K562 (cell line): ENCODE measurements around the gene TMED8. TPM values are rescaled to one million over a fixed set of nuclear protein-coding genes. Genes with fewer than 3 reads are reported as not detected.

ENCODE experiments used
- BACH1 ChIP-seq: fragments of 200-800 bp; sonication (Bioruptor generic); IDR thresholded peaks from 2 replicates; pipeline ENCODE4 v1.6.1; 2016; ENCODE audit warnings: missing genetic modification characterization, missing compliant biosample characterization
- IFI16 ChIP-seq: fragments of 250-450 bp; sonication (Bioruptor Pico); IDR thresholded peaks from 2 replicates; pipeline ENCODE4 v2.1.2; 2022; ENCODE audit warnings: mild to moderate bottlenecking, inconsistent platforms
- NCOA4 ChIP-seq: fragments of 450-650 bp; IDR thresholded peaks from 2 replicates; pipeline ENCODE4 v1.6.1; 2018; ENCODE audit warnings: mild to moderate bottlenecking; ENCODE audit not compliant: partially characterized antibody
- NFIC ChIP-seq: fragments of 450-650 bp; IDR thresholded peaks from 2 replicates; pipeline ENCODE4 v1.6.1; 2017; ENCODE audit warnings: mild to moderate bottlenecking, inconsistent platforms
- NR1H2 ChIP-seq: sonication (generic); formaldehyde crosslinking; IDR thresholded peaks from 2 replicates; pipeline ENCODE4 v1.4.0; 2020; ENCODE audit warnings: mild to moderate bottlenecking, missing genetic modification reagents
- NR2F6 ChIP-seq: fragments of 450-650 bp; formaldehyde crosslinking; IDR thresholded peaks from 2 replicates; pipeline ENCODE4 v1.4.0; 2020; ENCODE audit warnings: mild to moderate bottlenecking
- OTX1 ChIP-seq: fragments of 450-650 bp; formaldehyde crosslinking; IDR thresholded peaks from 2 replicates; pipeline ENCODE4 v1.4.0; 2022; ENCODE audit warnings: mild to moderate bottlenecking
- RBFOX2 ChIP-seq: fragments of 200-400 bp; formaldehyde crosslinking; IDR thresholded peaks from 2 replicates; pipeline ENCODE4 v1.6.1; 2017; ENCODE audit warnings: low read depth, mild to moderate bottlenecking, low read length, moderate library complexity
- SREBF1 ChIP-seq: fragments of 150-350 bp; IDR thresholded peaks from 2 replicates; pipeline ENCODE4 v1.6.1; 2014; ENCODE audit warnings: antibody characterized with exemption, low read depth, low read length, borderline replicate concordance
- SRSF3 ChIP-seq: fragments of 200-400 bp; formaldehyde crosslinking; IDR thresholded peaks from 2 replicates; pipeline ENCODE4 v1.6.1; 2016; ENCODE audit warnings: mild to moderate bottlenecking, low read length, moderate library complexity; ENCODE audit not compliant: insufficient read depth
- STAG1 ChIP-seq: sonication (generic); formaldehyde crosslinking; IDR thresholded peaks from 2 replicates; pipeline ENCODE4 v1.5.0; 2020; ENCODE audit warnings: missing genetic modification reagents, borderline replicate concordance
- WHSC1 ChIP-seq: IDR thresholded peaks from one replicate; pipeline ENCODE4 v1.6.1; 2012; ENCODE audit warnings: low read length, control low read depth, inconsistent platforms
- polyA plus RNA-seq, 8 experiments: library from polyadenylated mRNA; depleted of rRNA in 4 of 8; stranded (reverse) in 5 of 8; unstranded in 3 of 8; fragments of >200 nt; fragmentation: Nextera tagmentation in 2 of 8; fragmentation: Illumina TruSeq in 1 of 8; extraction: Ambion mirVana in 2 of 8; extraction: Trizol in 1 of 8; gene quantifications; 2 replicates each; pipeline versions ENCODE4 v1.2.1 to v1.2.3, GENCODE V29; 2011 to 2014; ENCODE audit warnings: inconsistent platforms in 1 of 8, missing spikeins in 1 of 8
- total RNA-seq, 7 experiments: library from RNA; depleted of rRNA in 6 of 7; stranded (reverse); fragments of >200 nt in 6 of 7; fragmentation: Illumina TruSeq in 2 of 7; extraction: Trizol in 2 of 7; gene quantifications; 2 replicates each; pipeline versions ENCODE4 v1.2.1 to v1.2.3, GENCODE V29; 2011 to 2021; ENCODE audit warnings: low replicate concordance in 1 of 7
- TF ChIP-seq, protein P1 (sequence below), 2 experiments: fragments of 450-650 bp; IDR thresholded peaks; 2 replicates each; pipeline ENCODE4 v1.6.1; 2018; ENCODE audit warnings: mild to moderate bottlenecking in 2 of 2, low read depth in 1 of 2; ENCODE audit not compliant: partially characterized antibody in 2 of 2
- TF ChIP-seq, protein P2 (sequence below): fragments of 450-650 bp; formaldehyde crosslinking; conservative IDR thresholded peaks from 2 replicates; pipeline ENCODE4 v1.4.0; 2022; ENCODE audit warnings: mild to moderate bottlenecking, missing genetic modification characterization
- TF ChIP-seq, protein P3 (sequence below): fragments of 250-450 bp; sonication (Bioruptor Pico); IDR thresholded peaks from 2 replicates; pipeline ENCODE4 v1.4.0; 2020; ENCODE audit warnings: mild to moderate bottlenecking
- TF ChIP-seq, protein P4 (sequence below), 2 experiments: fragments of 450-650 bp; conservative IDR thresholded peaks; 2 replicates each; pipeline ENCODE4 v1.6.1; 2017; ENCODE audit warnings: mild to moderate bottlenecking in 2 of 2, moderate library complexity in 2 of 2
- TF ChIP-seq, protein P5 (sequence below), 2 experiments: fragments of 450-650 bp in 1 of 2; sonication (generic) in 1 of 2; formaldehyde crosslinking in 1 of 2; IDR thresholded peaks in 1 of 2; conservative IDR thresholded peaks in 1 of 2; 2 replicates each; pipeline versions ENCODE4 v1.6.1 to v1.8.1; 2016 to 2023; ENCODE audit warnings: mild to moderate bottlenecking in 2 of 2, moderate library complexity in 2 of 2, inconsistent platforms in 1 of 2, missing genetic modification reagents in 1 of 2

Gene TMED8
- total and polyA plus RNA-seq, 9 of the 15 experiments (the other 6 are each of a cell fraction or from before 2014, with no cell fraction given) = 3.3 to 17.4 (median 12.0) TPM

DNA sequence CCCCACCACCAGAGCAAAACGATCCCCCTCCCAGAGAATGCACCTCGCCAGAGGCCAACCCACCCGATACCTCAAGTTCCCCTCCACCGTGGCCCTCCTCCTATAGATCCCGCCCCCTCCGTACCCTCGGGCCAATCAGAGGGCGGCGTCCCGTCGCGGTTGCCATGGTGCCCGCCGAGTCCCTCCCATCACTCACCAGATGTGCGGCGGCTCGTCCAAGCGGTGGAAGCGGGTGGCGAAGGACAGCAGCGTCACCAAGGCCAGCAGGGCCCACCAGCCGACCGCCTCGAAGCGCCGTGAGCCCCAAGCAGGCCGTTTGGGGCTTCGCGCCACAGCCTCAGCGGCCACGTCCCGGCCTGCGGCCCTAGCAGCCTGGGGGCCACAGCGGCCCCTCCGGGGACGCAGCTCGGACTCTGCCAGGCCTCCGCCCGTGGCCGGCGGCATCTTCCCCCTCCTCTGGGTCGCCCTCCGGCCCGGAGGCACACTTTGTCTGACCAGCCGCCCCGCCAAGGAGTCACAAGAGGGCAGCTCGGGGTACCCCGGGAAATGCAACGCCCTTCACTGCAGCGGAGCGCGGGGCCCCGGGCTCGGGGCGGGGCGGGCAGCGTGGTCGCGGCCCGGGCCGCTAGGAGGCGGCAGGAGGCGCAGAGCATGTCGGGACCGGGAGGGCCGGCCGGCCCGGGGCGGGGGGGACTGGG, 56.5 kb downstream of the TMED8 start, which contains the start of gene POMT2 (continued):
- TF ChIP-seq, protein P1, sequence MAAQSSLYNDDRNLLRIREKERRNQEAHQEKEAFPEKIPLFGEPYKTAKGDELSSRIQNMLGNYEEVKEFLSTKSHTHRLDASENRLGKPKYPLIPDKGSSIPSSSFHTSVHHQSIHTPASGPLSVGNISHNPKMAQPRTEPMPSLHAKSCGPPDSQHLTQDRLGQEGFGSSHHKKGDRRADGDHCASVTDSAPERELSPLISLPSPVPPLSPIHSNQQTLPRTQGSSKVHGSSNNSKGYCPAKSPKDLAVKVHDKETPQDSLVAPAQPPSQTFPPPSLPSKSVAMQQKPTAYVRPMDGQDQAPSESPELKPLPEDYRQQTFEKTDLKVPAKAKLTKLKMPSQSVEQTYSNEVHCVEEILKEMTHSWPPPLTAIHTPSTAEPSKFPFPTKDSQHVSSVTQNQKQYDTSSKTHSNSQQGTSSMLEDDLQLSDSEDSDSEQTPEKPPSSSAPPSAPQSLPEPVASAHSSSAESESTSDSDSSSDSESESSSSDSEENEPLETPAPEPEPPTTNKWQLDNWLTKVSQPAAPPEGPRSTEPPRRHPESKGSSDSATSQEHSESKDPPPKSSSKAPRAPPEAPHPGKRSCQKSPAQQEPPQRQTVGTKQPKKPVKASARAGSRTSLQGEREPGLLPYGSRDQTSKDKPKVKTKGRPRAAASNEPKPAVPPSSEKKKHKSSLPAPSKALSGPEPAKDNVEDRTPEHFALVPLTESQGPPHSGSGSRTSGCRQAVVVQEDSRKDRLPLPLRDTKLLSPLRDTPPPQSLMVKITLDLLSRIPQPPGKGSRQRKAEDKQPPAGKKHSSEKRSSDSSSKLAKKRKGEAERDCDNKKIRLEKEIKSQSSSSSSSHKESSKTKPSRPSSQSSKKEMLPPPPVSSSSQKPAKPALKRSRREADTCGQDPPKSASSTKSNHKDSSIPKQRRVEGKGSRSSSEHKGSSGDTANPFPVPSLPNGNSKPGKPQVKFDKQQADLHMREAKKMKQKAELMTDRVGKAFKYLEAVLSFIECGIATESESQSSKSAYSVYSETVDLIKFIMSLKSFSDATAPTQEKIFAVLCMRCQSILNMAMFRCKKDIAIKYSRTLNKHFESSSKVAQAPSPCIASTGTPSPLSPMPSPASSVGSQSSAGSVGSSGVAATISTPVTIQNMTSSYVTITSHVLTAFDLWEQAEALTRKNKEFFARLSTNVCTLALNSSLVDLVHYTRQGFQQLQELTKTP (IDR thresholded peaks at IDR 0.05; ENCODE audit: low read depth in 1 of 2, partially characterized antibody in 2 of 2) = no peak
- TF ChIP-seq WHSC1 (no peak), NR2F6 (CRISPR knock-in tag) (no peak), OTX1 (CRISPR knock-in tag) (no peak), NFIC (no peak), STAG1 (CRISPR knock-in tag) (no peak), BACH1 (tag) (no peak), NR1H2 (no peak), NCOA4 (no peak), RBFOX2 (no peak; the same call in 1 of the 2 replicates), SREBF1 (no peak), IFI16 (CRISPR knock-in tag) (no peak), SRSF3 (no peak)
- TF ChIP-seq, protein P2, sequence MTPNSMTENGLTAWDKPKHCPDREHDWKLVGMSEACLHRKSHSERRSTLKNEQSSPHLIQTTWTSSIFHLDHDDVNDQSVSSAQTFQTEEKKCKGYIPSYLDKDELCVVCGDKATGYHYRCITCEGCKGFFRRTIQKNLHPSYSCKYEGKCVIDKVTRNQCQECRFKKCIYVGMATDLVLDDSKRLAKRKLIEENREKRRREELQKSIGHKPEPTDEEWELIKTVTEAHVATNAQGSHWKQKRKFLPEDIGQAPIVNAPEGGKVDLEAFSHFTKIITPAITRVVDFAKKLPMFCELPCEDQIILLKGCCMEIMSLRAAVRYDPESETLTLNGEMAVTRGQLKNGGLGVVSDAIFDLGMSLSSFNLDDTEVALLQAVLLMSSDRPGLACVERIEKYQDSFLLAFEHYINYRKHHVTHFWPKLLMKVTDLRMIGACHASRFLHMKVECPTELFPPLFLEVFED (CRISPR knock-in tag) = no peak
- TF ChIP-seq, protein P3, sequence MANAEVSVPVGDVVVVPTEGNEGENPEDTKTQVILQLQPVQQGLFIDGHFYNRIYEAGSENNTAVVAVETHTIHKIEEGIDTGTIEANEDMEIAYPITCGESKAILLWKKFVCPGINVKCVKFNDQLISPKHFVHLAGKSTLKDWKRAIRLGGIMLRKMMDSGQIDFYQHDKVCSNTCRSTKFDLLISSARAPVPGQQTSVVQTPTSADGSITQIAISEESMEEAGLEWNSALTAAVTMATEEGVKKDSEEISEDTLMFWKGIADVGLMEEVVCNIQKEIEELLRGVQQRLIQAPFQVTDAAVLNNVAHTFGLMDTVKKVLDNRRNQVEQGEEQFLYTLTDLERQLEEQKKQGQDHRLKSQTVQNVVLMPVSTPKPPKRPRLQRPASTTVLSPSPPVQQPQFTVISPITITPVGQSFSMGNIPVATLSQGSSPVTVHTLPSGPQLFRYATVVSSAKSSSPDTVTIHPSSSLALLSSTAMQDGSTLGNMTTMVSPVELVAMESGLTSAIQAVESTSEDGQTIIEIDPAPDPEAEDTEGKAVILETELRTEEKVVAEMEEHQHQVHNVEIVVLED (CRISPR knock-in tag) = no peak
- TF ChIP-seq, protein P4, sequence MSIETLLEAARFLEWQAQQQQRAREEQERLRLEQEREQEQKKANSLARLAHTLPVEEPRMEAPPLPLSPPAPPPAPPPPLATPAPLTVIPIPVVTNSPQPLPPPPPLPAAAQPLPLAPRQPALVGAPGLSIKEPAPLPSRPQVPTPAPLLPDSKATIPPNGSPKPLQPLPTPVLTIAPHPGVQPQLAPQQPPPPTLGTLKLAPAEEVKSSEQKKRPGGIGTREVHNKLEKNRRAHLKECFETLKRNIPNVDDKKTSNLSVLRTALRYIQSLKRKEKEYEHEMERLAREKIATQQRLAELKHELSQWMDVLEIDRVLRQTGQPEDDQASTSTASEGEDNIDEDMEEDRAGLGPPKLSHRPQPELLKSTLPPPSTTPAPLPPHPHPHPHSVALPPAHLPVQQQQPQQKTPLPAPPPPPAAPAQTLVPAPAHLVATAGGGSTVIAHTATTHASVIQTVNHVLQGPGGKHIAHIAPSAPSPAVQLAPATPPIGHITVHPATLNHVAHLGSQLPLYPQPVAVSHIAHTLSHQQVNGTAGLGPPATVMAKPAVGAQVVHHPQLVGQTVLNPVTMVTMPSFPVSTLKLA (conservative IDR thresholded peaks at IDR 0.05) = peak in 1 of 2 experiments; percentile 75; a peak in 2 of 4 replicates
- TF ChIP-seq, protein P5, sequence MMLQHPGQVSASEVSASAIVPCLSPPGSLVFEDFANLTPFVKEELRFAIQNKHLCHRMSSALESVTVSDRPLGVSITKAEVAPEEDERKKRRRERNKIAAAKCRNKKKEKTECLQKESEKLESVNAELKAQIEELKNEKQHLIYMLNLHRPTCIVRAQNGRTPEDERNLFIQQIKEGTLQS (IDR thresholded peaks at IDR 0.05) = no peak
- TF ChIP-seq, protein P5 (CRISPR knock-in tag; conservative IDR thresholded peaks at IDR 0.05) = no peak
